GM19025 (cell line): ENCODE measurements around the gene FOXN3.

Source experiments
- ATAC-seq: cut with Tn5 transposase; IDR thresholded peaks from one replicate; pipeline ENCODE4 v1.9.1; 2021; ENCODE audit warnings: mild to moderate bottlenecking, low read depth, moderate library complexity; ENCODE audit not compliant: unreplicated experiment

Gene FOXN3

GRCh38 chr14:89241934-89242651, 174.9 kb downstream of the FOXN3 start:
- ATAC-seq = no peak

- no peak for ATAC-seq
These were observed 175.8 kb downstream of the FOXN3 start for GRCh38 chr14:89241257-89241656.

- ATAC-seq = no peak
These were observed 176.6 kb downstream of the FOXN3 start for GRCh38 chr14:89240414-89240813.

GRCh38 chr14:89239023-89239422, 178.0 kb downstream of the FOXN3 start:
- no peak for ATAC-seq

- no peak for ATAC-seq
These were observed 179.0 kb downstream of the FOXN3 start for GRCh38 chr14:89237921-89238529.

- no peak for ATAC-seq
These were observed 180.2 kb downstream of the FOXN3 start for GRCh38 chr14:89236851-89237250.

- no peak for ATAC-seq
These were observed 183.8 kb downstream of the FOXN3 start for GRCh38 chr14:89233184-89233583.

- ATAC-seq = no peak
These were observed 184.6 kb downstream of the FOXN3 start for GRCh38 chr14:89232265-89233070.

GRCh38 chr14:89231426-89232113, 185.5 kb downstream of the FOXN3 start:
- ATAC-seq = no peak

- ATAC-seq = no peak
These were observed 188.0 kb downstream of the FOXN3 start for GRCh38 chr14:89228921-89229639.

GRCh38 chr14:89227496-89227836, 189.6 kb downstream of the FOXN3 start:
- no peak for ATAC-seq

GRCh38 chr14:89226801-89227495, 190.1 kb downstream of the FOXN3 start:
- no peak for ATAC-seq

GRCh38 chr14:89225607-89226006, 191.4 kb downstream of the FOXN3 start:
- ATAC-seq = no peak

- ATAC-seq = no peak
These were observed 195.8 kb downstream of the FOXN3 start for GRCh38 chr14:89221109-89221810.

GRCh38 chr14:89219051-89219450, 198.0 kb downstream of the FOXN3 start:
- ATAC-seq = no peak

GRCh38 chr14:89217891-89218290, 199.1 kb downstream of the FOXN3 start:
- ATAC-seq = no peak

GRCh38 chr14:89215531-89215930, 201.5 kb downstream of the FOXN3 start:
- ATAC-seq = no peak

- no peak for ATAC-seq
These were observed 201.9 kb downstream of the FOXN3 start for GRCh38 chr14:89215114-89215513.
